ENCODE data around the gene CD248. TPM values are rescaled to one million over a fixed set of nuclear protein-coding genes. Genes with fewer than 3 reads are reported as not detected.

The CD248 gene
- total RNA-seq, 1 experiment from 2014 or later: 2.6 TPM

GRCh38 chr11:66336234-66337102 is 19.6 kb upstream of the CD248 start, which contains the start of gene RIN1 (continued):
- 0 out of 2 replicates have a peak, but pooled peaks have one; percentile 10 for TF ChIP-seq FOXK1 (CRISPR knock-in tag; IDR thresholded peaks at IDR 0.05)
- no peak for TF ChIP-seq NR2C2 (CRISPR knock-in tag; IDR thresholded peaks at IDR 0.05)
- TF ChIP-seq GABPB1 (CRISPR knock-in tag; IDR thresholded peaks at IDR 0.05): peak; percentile 79
- no peak for TF ChIP-seq FOXP4 (CRISPR knock-in tag; IDR thresholded peaks at IDR 0.05)
- no peak for TF ChIP-seq JAZF1 (CRISPR knock-in tag; IDR thresholded peaks at IDR 0.05)
- TF ChIP-seq EMX1 (CRISPR knock-in tag; IDR thresholded peaks at IDR 0.05): 0 out of 2 replicates have a peak, but pooled peaks have one; percentile 54
- TF ChIP-seq ZNF425 (CRISPR knock-in tag; conservative IDR thresholded peaks at IDR 0.05): no peak
- TF ChIP-seq ZNF121 (CRISPR knock-in tag; IDR thresholded peaks at IDR 0.05): no peak
- TF ChIP-seq, protein P1, sequence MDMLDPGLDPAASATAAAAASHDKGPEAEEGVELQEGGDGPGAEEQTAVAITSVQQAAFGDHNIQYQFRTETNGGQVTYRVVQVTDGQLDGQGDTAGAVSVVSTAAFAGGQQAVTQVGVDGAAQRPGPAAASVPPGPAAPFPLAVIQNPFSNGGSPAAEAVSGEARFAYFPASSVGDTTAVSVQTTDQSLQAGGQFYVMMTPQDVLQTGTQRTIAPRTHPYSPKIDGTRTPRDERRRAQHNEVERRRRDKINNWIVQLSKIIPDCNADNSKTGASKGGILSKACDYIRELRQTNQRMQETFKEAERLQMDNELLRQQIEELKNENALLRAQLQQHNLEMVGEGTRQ (CRISPR knock-in tag; IDR thresholded peaks at IDR 0.05): 0 out of 2 replicates have a peak, but pooled peaks have one; percentile 24
- no peak for TF ChIP-seq TP53 (CRISPR knock-in tag; IDR thresholded peaks at IDR 0.05)
- TF ChIP-seq ZBTB43 (CRISPR knock-in tag; IDR thresholded peaks at IDR 0.05): no peak
- no peak for TF ChIP-seq ZSCAN18 (CRISPR knock-in tag; IDR thresholded peaks at IDR 0.05)
- no peak for TF ChIP-seq ATF2 (CRISPR knock-in tag; IDR thresholded peaks at IDR 0.05; ENCODE audit: borderline replicate concordance, low read depth)
- 0 out of 2 replicates have a peak, but pooled peaks have one; percentile 46 for TF ChIP-seq SP1 (CRISPR knock-in tag; conservative IDR thresholded peaks at IDR 0.05)

- ChIA-PET CTCF (interaction anchor here (0.5 to 8.7 kb wide), 22 partner anchors 9 to 291 kb away, joined by 3 to 319 read pairs (median 5); partner anchors contain the start of genes BRMS1, CD248, RAB1B and YIF1A), POLR2A (interaction anchor here (0.5 to 2.5 kb wide), 6 partner anchors 9 to 46 kb away, joined by 3 to 20 read pairs (median 4); partner anchors contain the start of genes BRMS1 and YIF1A)
- Mint-ChIP-seq H3K27ac (no peak overlapping the region), H3K36me3 (no peaks in the 10 kb centered on the region), H3K4me1 (peaks cover 16% of the 10 kb centered on the region), H3K4me3 (peak overlapping the region; percentile 82), H3K9me3 (no peaks in the 10 kb centered on the region), H3K27me3 (ENCODE audit: low read depth) (no peaks in the 10 kb centered on the region)
- ATAC-seq: peak; percentile 38
- DNase-seq (ENCODE audit: low spot score): no peak
- TF ChIP-seq IRF2 (CRISPR knock-in tag; IDR thresholded peaks at IDR 0.05; ENCODE audit: borderline replicate concordance, low read depth) (no peak), IRF1 (CRISPR knock-in tag; IDR thresholded peaks at IDR 0.05) (0 out of 2 replicates have a peak, but pooled peaks have one; percentile 29)
- TF ChIP-seq, protein P2, sequence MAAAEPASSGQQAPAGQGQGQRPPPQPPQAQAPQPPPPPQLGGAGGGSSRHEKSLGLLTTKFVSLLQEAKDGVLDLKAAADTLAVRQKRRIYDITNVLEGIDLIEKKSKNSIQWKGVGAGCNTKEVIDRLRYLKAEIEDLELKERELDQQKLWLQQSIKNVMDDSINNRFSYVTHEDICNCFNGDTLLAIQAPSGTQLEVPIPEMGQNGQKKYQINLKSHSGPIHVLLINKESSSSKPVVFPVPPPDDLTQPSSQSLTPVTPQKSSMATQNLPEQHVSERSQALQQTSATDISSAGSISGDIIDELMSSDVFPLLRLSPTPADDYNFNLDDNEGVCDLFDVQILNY (CRISPR knock-in tag; IDR thresholded peaks at IDR 0.05): peak; percentile 49; the same call in 1 of the 2 replicates
- TF ChIP-seq, protein P3, sequence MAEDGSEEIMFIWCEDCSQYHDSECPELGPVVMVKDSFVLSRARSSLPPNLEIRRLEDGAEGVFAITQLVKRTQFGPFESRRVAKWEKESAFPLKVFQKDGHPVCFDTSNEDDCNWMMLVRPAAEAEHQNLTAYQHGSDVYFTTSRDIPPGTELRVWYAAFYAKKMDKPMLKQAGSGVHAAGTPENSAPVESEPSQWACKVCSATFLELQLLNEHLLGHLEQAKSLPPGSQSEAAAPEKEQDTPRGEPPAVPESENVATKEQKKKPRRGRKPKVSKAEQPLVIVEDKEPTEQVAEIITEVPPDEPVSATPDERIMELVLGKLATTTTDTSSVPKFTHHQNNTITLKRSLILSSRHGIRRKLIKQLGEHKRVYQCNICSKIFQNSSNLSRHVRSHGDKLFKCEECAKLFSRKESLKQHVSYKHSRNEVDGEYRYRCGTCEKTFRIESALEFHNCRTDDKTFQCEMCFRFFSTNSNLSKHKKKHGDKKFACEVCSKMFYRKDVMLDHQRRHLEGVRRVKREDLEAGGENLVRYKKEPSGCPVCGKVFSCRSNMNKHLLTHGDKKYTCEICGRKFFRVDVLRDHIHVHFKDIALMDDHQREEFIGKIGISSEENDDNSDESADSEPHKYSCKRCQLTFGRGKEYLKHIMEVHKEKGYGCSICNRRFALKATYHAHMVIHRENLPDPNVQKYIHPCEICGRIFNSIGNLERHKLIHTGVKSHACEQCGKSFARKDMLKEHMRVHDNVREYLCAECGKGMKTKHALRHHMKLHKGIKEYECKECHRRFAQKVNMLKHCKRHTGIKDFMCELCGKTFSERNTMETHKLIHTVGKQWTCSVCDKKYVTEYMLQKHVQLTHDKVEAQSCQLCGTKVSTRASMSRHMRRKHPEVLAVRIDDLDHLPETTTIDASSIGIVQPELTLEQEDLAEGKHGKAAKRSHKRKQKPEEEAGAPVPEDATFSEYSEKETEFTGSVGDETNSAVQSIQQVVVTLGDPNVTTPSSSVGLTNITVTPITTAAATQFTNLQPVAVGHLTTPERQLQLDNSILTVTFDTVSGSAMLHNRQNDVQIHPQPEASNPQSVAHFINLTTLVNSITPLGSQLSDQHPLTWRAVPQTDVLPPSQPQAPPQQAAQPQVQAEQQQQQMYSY (CRISPR knock-in tag; IDR thresholded peaks at IDR 0.05): 0 out of 2 replicates have a peak, but pooled peaks have one; percentile 33
Observed at GRCh38 chr11:66335531-66336233, 18.8 kb upstream of the CD248 start.
